ENCODE data around the gene SPG11. TPM values are rescaled to one million over a fixed set of nuclear protein-coding genes. Genes with fewer than 3 reads are reported as not detected.

SPG11 gene
- total RNA-seq, 1 donor from 2014 or later: 58.1 TPM

DNA sequence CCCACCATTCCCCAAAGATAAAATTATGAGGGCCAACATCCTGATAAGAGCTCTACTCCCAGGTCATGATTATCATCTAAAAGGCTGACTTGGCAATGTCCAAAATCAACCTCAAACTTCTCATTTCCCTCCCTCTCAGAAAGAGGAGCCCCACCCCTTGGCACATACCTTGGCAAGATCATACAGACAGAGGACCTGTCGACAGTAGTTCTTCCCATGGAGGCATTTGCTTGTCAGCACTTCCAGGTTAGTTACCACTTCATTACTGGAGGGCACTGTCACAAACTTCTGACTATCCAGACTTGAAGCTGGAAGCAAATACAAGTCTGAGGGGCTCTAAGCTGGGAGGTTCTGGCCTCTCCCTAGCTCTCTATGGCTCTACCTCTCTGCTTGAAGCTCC is 88.7 kb downstream of the SPG11 start:
- TF ChIP-seq, protein P1, sequence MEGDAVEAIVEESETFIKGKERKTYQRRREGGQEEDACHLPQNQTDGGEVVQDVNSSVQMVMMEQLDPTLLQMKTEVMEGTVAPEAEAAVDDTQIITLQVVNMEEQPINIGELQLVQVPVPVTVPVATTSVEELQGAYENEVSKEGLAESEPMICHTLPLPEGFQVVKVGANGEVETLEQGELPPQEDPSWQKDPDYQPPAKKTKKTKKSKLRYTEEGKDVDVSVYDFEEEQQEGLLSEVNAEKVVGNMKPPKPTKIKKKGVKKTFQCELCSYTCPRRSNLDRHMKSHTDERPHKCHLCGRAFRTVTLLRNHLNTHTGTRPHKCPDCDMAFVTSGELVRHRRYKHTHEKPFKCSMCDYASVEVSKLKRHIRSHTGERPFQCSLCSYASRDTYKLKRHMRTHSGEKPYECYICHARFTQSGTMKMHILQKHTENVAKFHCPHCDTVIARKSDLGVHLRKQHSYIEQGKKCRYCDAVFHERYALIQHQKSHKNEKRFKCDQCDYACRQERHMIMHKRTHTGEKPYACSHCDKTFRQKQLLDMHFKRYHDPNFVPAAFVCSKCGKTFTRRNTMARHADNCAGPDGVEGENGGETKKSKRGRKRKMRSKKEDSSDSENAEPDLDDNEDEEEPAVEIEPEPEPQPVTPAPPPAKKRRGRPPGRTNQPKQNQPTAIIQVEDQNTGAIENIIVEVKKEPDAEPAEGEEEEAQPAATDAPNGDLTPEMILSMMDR (IDR thresholded peaks at IDR 0.05): no peak
- Mint-ChIP-seq H3K27me3 (ENCODE audit: unreplicated experiment) (no peaks in the 10 kb centered on the region), H3K27ac (ENCODE audit: unreplicated experiment) (no peak overlapping the region), H3K4me1 (ENCODE audit: unreplicated experiment) (no peaks in the 10 kb centered on the region), H3K4me3 (ENCODE audit: unreplicated experiment) (no peak overlapping the region), H3K36me3 (ENCODE audit: unreplicated experiment) (peaks cover 23% of the 10 kb centered on the region), H3K9me3 (ENCODE audit: unreplicated experiment) (no peaks in the 10 kb centered on the region)
- DNase-seq (ENCODE audit: extremely low spot score, unreplicated experiment): no peak

DNA sequence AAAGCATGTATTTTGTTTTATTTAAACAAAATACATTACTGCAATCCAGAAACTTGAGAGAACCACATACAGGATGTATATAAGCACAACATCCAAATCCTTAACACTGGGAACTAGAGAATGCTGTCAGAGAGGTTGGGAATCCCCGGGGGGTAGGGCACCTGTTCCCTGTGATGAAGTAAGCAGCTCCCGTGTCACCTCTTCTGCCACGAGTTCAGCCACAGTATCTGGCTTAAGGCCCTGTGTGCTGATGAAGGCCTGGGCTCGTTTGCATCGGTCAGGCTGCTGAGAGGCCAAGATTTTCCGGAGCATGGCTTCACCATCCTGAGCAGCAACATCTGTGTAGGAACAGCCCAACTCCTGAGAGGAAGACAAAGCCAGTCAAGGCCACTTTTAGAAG is 90.1 kb downstream of the SPG11 start:
- H3K9me3 Mint-ChIP-seq (ENCODE audit: unreplicated experiment): no peaks in the 10 kb centered on the region
- H3K4me1 Mint-ChIP-seq (ENCODE audit: unreplicated experiment): no peaks in the 10 kb centered on the region
- TF ChIP-seq, protein P1 (IDR thresholded peaks at IDR 0.05): no peak
- peaks cover 23% of the 10 kb centered on the region for H3K36me3 Mint-ChIP-seq (ENCODE audit: unreplicated experiment)
- no peak overlapping the region for H3K4me3 Mint-ChIP-seq (ENCODE audit: unreplicated experiment)
- H3K27ac Mint-ChIP-seq (ENCODE audit: unreplicated experiment): no peak overlapping the region
- no peaks in the 10 kb centered on the region for H3K27me3 Mint-ChIP-seq (ENCODE audit: unreplicated experiment)
- DNase-seq (ENCODE audit: extremely low spot score, unreplicated experiment): no peak

DNA sequence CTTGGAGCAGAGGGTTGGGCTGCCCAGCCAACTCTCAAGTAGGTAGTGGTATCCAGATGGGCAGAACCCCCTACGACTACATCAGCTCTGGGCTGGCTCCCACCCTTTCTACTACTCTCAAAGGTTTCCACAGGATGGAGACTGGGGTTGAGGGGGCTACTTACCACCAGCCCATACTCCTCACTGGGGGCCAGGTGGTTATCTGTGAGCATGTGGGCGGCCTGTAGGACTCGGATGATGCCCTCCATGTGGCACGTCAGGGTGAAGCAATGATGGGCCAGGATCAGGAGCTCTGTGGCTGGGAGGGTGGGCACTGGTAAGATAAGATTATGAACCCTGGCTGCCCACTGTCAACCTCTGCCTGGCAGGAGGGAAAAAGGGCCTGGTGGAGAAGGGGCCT is 93.1 kb downstream of the SPG11 start:
- no peaks in the 10 kb centered on the region for H3K9me3 Mint-ChIP-seq (ENCODE audit: unreplicated experiment)
- H3K4me3 Mint-ChIP-seq (ENCODE audit: unreplicated experiment): no peak overlapping the region
- TF ChIP-seq, protein P1 (IDR thresholded peaks at IDR 0.05): no peak
- no peaks in the 10 kb centered on the region for H3K4me1 Mint-ChIP-seq (ENCODE audit: unreplicated experiment)
- H3K36me3 Mint-ChIP-seq (ENCODE audit: unreplicated experiment): peaks cover 37% of the 10 kb centered on the region
- peak; percentile 68 for DNase-seq (ENCODE audit: extremely low spot score, unreplicated experiment)
- no peaks in the 10 kb centered on the region for H3K27me3 Mint-ChIP-seq (ENCODE audit: unreplicated experiment)
- H3K27ac Mint-ChIP-seq (ENCODE audit: unreplicated experiment): no peak overlapping the region

DNA sequence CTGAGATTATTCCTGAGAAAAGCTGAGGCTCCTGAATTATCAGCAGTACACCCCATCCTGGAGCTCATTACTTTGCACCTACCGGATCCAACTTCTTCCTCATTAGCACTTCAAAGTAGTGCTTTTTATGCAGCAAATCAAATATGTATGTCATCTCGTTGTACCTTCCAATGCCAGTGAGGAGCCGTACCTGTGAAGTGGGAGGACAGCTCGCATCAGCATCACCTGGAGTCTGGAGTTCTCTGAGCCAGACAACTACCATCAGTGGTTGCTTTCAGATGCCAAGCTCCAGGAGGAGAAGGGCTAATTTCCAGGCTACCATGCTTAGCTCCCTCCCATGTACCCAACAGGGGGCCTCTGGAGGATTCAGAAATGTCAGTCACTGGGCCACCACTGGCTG is 94.1 kb downstream of the SPG11 start:
- H3K27me3 Mint-ChIP-seq (ENCODE audit: unreplicated experiment): no peaks in the 10 kb centered on the region
- TF ChIP-seq, protein P1 (IDR thresholded peaks at IDR 0.05): no peak
- H3K4me3 Mint-ChIP-seq (ENCODE audit: unreplicated experiment): no peak overlapping the region
- DNase-seq (ENCODE audit: extremely low spot score, unreplicated experiment): no peak
- no peaks in the 10 kb centered on the region for H3K9me3 Mint-ChIP-seq (ENCODE audit: unreplicated experiment)
- no peak overlapping the region for H3K27ac Mint-ChIP-seq (ENCODE audit: unreplicated experiment)
- peaks cover 37% of the 10 kb centered on the region for H3K36me3 Mint-ChIP-seq (ENCODE audit: unreplicated experiment)
- no peaks in the 10 kb centered on the region for H3K4me1 Mint-ChIP-seq (ENCODE audit: unreplicated experiment)

DNA sequence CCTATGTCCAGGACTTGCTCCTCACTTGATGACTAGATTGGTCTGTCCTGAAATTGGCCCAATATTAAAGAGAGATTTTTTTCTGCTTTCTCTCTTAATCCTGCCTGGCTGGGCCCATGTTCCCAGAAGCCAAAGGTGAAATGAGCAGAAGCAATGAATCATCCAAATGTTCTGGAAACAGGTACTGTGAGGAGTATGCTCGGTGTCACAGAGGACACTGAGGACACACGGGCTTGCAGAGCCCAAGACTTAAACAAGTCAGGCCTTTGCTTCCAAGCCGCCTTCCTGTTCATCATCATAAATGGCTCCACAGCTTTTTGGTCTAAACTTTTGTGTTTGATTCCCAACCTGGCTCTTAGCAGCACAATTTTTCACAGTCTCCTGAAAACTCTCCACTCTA is 95.1 kb downstream of the SPG11 start:
- peaks cover 40% of the 10 kb centered on the region for H3K36me3 Mint-ChIP-seq (ENCODE audit: unreplicated experiment)
- H3K27me3 Mint-ChIP-seq (ENCODE audit: unreplicated experiment): no peaks in the 10 kb centered on the region
- no peaks in the 10 kb centered on the region for H3K9me3 Mint-ChIP-seq (ENCODE audit: unreplicated experiment)
- H3K4me3 Mint-ChIP-seq (ENCODE audit: unreplicated experiment): no peak overlapping the region
- H3K4me1 Mint-ChIP-seq (ENCODE audit: unreplicated experiment): no peaks in the 10 kb centered on the region
- TF ChIP-seq, protein P1 (IDR thresholded peaks at IDR 0.05): no peak
- no peak overlapping the region for H3K27ac Mint-ChIP-seq (ENCODE audit: unreplicated experiment)
- DNase-seq (ENCODE audit: extremely low spot score, unreplicated experiment): no peak
